ENCODE measurements around the gene IQGAP2. TPM values are rescaled to one million over a fixed set of nuclear protein-coding genes. Genes with fewer than 3 reads are reported as not detected.

The IQGAP2 gene
- total RNA-seq, 1 experiment from 2014 or later, result 0.59 TPM

DNA sequence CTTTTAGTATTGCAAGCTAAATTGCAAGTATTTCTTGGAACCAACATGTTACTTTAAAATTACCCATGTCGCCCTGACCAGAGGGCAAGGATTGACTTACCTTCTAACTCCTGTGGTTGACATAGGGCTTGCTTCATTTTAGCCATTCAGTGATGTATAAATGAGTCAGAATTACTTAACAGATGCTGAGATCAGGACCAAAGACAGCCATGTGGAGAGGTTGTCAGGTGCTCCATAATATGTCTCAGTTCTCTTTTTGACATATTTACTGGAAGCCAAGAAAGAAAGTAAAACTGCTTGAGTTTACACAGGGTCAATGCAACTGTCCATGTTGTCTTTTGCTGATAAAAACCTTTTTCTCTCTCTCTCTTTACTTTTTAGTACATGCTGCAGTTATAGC, 186.9 kb downstream of the IQGAP2 start:
- intact Hi-C loops (cut with micrococcal nuclease; ENCODE audit: unreplicated experiment) (no loop called here), in situ Hi-C loops (cut with HindIII; ENCODE audit: low pct_unique_long_range_greater_than_20kb, low sequenced_read_pairs) (no loop called here)
- Histone ChIP-seq H3K27ac (ENCODE audit: low read length) (no peak overlapping the region), H3K36me3 (ENCODE audit: control insufficient read depth, insufficient read depth, low read length) (no peaks in the 10 kb centered on the region), H3K9me3 (ENCODE audit: control insufficient read depth, insufficient read depth, low read depth, low read length) (no peaks in the 10 kb centered on the region), H3K27me3 (ENCODE audit: control insufficient read depth, insufficient read depth, low read length) (peaks cover 34% of the 10 kb centered on the region), H3K4me1 (ENCODE audit: control insufficient read depth, insufficient read depth, low read length) (no peaks in the 10 kb centered on the region), H3K4me3 (ENCODE audit: low read depth in 2 of 2, low read length in 2 of 2) (no peak overlapping the region)
- ChIA-PET CTCF (no interaction called here), POLR2A (no interaction called here)
- ATAC-seq, result no peak
- DNase-seq (ENCODE audit: low read depth, low spot score), result no peak
- no TSS peak for BruUV-seq (replicated peaks)
- TF ChIP-seq POLR2AphosphoS5 (IDR thresholded peaks at IDR 0.05; ENCODE audit: low read depth, low read length) (no peak), TCF7L2 (IDR thresholded peaks at IDR 0.05; ENCODE audit: low read depth, low read length) (no peak), SIN3A (IDR thresholded peaks at IDR 0.05; ENCODE audit: borderline replicate concordance, insufficient read depth, low read depth, low read length) (no peak)
- TF ChIP-seq, protein P1, sequence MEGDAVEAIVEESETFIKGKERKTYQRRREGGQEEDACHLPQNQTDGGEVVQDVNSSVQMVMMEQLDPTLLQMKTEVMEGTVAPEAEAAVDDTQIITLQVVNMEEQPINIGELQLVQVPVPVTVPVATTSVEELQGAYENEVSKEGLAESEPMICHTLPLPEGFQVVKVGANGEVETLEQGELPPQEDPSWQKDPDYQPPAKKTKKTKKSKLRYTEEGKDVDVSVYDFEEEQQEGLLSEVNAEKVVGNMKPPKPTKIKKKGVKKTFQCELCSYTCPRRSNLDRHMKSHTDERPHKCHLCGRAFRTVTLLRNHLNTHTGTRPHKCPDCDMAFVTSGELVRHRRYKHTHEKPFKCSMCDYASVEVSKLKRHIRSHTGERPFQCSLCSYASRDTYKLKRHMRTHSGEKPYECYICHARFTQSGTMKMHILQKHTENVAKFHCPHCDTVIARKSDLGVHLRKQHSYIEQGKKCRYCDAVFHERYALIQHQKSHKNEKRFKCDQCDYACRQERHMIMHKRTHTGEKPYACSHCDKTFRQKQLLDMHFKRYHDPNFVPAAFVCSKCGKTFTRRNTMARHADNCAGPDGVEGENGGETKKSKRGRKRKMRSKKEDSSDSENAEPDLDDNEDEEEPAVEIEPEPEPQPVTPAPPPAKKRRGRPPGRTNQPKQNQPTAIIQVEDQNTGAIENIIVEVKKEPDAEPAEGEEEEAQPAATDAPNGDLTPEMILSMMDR (IDR thresholded peaks at IDR 0.05), result no peak
- TF ChIP-seq, protein P2, sequence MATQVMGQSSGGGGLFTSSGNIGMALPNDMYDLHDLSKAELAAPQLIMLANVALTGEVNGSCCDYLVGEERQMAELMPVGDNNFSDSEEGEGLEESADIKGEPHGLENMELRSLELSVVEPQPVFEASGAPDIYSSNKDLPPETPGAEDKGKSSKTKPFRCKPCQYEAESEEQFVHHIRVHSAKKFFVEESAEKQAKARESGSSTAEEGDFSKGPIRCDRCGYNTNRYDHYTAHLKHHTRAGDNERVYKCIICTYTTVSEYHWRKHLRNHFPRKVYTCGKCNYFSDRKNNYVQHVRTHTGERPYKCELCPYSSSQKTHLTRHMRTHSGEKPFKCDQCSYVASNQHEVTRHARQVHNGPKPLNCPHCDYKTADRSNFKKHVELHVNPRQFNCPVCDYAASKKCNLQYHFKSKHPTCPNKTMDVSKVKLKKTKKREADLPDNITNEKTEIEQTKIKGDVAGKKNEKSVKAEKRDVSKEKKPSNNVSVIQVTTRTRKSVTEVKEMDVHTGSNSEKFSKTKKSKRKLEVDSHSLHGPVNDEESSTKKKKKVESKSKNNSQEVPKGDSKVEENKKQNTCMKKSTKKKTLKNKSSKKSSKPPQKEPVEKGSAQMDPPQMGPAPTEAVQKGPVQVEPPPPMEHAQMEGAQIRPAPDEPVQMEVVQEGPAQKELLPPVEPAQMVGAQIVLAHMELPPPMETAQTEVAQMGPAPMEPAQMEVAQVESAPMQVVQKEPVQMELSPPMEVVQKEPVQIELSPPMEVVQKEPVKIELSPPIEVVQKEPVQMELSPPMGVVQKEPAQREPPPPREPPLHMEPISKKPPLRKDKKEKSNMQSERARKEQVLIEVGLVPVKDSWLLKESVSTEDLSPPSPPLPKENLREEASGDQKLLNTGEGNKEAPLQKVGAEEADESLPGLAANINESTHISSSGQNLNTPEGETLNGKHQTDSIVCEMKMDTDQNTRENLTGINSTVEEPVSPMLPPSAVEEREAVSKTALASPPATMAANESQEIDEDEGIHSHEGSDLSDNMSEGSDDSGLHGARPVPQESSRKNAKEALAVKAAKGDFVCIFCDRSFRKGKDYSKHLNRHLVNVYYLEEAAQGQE (IDR thresholded peaks at IDR 0.05; ENCODE audit: insufficient read depth in 1 of 2, low read depth in 2 of 2, low read length in 1 of 2), result no peak

DNA sequence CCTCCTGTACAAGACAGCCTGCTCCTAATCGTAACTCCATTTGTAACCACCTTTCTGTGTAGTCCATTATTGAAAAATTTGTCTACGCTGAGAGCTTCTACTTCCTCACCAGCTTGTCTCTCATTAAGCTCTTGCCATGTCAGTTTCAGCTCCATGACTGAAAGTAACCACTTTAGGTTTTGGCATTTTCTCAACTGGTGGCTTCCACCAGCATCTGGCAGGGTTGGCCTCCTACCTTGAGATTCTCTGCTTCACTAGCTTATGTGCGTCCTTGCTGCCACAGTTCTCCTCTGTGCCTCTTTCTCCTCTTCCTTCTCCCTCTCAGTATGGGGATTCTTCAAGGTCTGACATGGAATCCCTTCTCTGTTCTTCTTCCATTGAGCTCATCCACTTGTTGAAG, 188.3 kb downstream of the IQGAP2 start:
- Histone ChIP-seq H3K4me1 (ENCODE audit: control insufficient read depth, insufficient read depth, low read length) (no peaks in the 10 kb centered on the region), H3K4me3 (ENCODE audit: low read depth in 2 of 2, low read length in 2 of 2) (no peak overlapping the region), H3K27ac (ENCODE audit: low read length) (no peak overlapping the region), H3K36me3 (ENCODE audit: control insufficient read depth, insufficient read depth, low read length) (no peaks in the 10 kb centered on the region), H3K27me3 (ENCODE audit: control insufficient read depth, insufficient read depth, low read length) (peaks cover 32% of the 10 kb centered on the region), H3K9me3 (ENCODE audit: control insufficient read depth, insufficient read depth, low read depth, low read length) (no peaks in the 10 kb centered on the region)
- ATAC-seq, result no peak
- CTCF ChIA-PET, result no interaction called here
- POLR2A ChIA-PET, result no interaction called here
- intact Hi-C loops (cut with micrococcal nuclease; ENCODE audit: unreplicated experiment) (no loop called here), in situ Hi-C loops (cut with HindIII; ENCODE audit: low pct_unique_long_range_greater_than_20kb, low sequenced_read_pairs) (no loop called here)
- no TSS peak for BruUV-seq (replicated peaks)
- TF ChIP-seq SIN3A (IDR thresholded peaks at IDR 0.05; ENCODE audit: borderline replicate concordance, insufficient read depth, low read depth, low read length) (no peak), TCF7L2 (IDR thresholded peaks at IDR 0.05; ENCODE audit: low read depth, low read length) (no peak), POLR2AphosphoS5 (IDR thresholded peaks at IDR 0.05; ENCODE audit: low read depth, low read length) (no peak)
- TF ChIP-seq, protein P2 (IDR thresholded peaks at IDR 0.05; ENCODE audit: insufficient read depth in 1 of 2, low read depth in 2 of 2, low read length in 1 of 2), result no peak
- TF ChIP-seq, protein P1 (IDR thresholded peaks at IDR 0.05), result no peak
- no peak for DNase-seq (ENCODE audit: low read depth, low spot score)
